ACC112 (cell line): ENCODE results near the gene DCP1B.
A peak's percentile ranks its signal among the peaks of the same experiment; 100 is the strongest.

Source experiments
- H2AFZ ChIP-seq: fragments of 200-600 bp; sonication (generic); one replicate; pipeline ENCODE4 v1.6.0; 2017; ENCODE audit warnings: antibody characterized with exemption, low read length; ENCODE audit not compliant: unreplicated experiment
- H3K27ac ChIP-seq: fragments of 200-600 bp; sonication (generic); 2 replicates; pipeline ENCODE4 v1.5.1; 2014; ENCODE audit warnings: low read depth, mild to moderate bottlenecking, antibody characterized with exemption, low read length, moderate library complexity
- H3K27me3 ChIP-seq: fragments of 200-600 bp; sonication (generic); 2 replicates; pipeline ENCODE4 v1.6.1; 2014; ENCODE audit warnings: mild to moderate bottlenecking, antibody characterized with exemption, low read length, moderate library complexity, mixed read lengths; ENCODE audit not compliant: insufficient read depth
- H3K36me3 ChIP-seq: fragments of 200-600 bp; sonication (generic); 2 replicates; pipeline ENCODE4 v1.6.1; 2016; ENCODE audit warnings: mild to moderate bottlenecking, antibody characterized with exemption, low read length, moderate library complexity, mixed read lengths; ENCODE audit not compliant: insufficient read depth
- H3K4me1 ChIP-seq: fragments of 200-600 bp; sonication (generic); one replicate; pipeline ENCODE4 v1.6.1; 2016; ENCODE audit warnings: low read length, mixed read lengths; ENCODE audit not compliant: insufficient read depth, unreplicated experiment, control insufficient read depth
- H3K4me3 ChIP-seq: fragments of 200-600 bp; sonication (generic); 2 replicates; pipeline ENCODE4 v1.5.1; 2014; ENCODE audit warnings: mild to moderate bottlenecking, low read depth, low read length
- H3K79me2 ChIP-seq: fragments of 200-600 bp; sonication (generic); one replicate; pipeline ENCODE4 v1.6.0; 2016; ENCODE audit warnings: low read length; ENCODE audit not compliant: control insufficient read depth, unreplicated experiment, insufficient read depth

DCP1B gene

DNA sequence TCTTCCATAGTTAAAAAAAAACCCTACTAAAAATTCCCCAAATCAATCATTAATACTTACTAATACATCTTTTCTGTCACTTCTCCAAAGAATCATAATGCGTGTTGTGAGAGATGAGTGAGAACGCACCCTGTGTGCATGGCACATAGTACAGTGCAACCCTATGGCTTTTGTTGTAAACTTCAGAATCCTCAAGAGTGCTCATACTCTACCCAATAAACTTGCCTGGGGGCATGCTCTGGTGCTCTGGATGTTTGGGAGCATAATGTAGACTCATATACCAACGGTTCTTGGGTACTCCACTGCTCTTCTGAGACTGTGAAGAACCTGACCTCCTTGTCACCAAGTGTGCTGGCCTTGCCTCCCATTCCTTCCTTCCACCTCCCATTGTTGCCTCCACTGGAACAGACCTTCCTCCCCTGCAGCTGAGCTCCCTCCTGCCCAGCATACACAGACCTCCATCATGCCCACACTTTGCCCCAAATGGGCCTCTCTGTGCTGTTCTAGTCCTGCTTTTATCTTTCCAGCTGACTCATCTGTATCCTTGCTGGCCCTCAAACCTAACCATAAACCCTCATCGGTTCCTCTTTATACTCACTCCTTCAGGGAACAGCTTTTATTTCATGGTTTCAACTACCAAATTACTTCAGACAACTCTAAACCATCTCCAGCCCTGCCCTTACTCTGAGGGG is 8.9 kb downstream of the DCP1B start:
- peaks cover 29% of the 10 kb centered on the region for H3K4me1 ChIP-seq
- H2AFZ ChIP-seq = no peak overlapping the region
- H3K36me3 ChIP-seq = peaks cover 19% of the 10 kb centered on the region
- H3K27ac ChIP-seq = peak overlapping the region; percentile 83; the same call in 1 of the 2 replicates
- H3K79me2 ChIP-seq = peaks cover 8% of the 10 kb centered on the region
- no peak overlapping the region for H3K4me3 ChIP-seq
- H3K27me3 ChIP-seq = no peaks in the 10 kb centered on the region

DNA sequence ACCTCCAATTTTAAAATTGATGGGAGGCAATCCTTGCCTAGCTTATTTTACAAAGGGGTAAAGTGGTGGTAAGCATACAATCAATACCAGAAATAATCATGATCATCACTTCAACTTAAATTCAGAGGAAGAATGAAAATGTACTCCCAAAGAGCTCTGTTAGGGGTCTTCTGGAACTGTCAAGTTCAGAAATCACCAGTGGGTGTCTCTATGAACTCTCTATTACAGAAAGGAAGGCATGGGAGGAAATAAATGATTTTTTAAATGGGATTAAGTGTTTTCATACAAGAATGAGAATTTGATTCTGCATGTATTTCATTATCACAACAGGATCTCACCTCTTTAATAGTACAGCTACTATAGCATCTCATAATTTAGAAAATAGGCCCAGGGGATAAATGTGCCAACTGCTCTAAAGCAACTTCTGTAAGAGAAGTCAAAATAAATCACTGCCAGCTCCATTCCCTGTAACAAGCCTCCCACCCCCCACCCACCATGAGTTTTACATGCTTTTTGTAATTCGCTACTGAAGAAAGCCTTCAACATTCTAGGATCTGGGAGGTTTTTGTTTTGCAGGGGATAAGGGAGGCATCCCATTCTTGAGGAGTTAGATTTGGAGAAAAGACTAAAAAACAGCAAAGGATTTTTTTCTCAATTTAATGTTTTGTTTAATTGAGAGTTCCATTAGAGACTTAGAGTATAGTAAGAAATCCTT is 9.7 kb downstream of the DCP1B start:
- Histone ChIP-seq H3K79me2 (peaks cover 8% of the 10 kb centered on the region), H3K27me3 (no peaks in the 10 kb centered on the region), H3K27ac (peak overlapping the region; percentile 83), H3K4me3 (no peak overlapping the region), H2AFZ (no peak overlapping the region), H3K36me3 (peaks cover 27% of the 10 kb centered on the region), H3K4me1 (peaks cover 29% of the 10 kb centered on the region)

DNA sequence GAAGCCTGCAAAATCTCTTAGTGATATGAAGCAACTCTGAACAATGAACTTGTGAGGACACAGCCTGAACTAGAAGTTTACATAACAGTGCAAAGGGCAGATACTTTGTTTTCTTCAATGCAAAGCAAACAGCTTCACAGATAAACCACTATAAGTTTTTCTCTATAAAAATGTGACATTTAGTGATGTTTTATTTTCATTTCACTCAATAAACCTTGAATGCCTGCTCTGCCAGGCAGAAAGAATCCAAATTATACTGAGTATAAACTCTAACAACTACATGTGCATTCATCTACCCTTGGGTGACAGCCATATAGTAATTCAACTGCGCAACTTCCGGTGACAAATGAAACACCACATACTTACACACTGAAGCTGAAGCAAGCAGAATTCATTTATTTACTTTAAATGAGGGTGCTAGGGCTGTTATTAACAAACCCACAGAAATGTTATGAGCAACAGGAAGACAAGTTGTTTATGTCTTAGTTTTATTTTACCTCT is 10.3 kb downstream of the DCP1B start:
- Histone ChIP-seq H3K79me2 (peaks cover 8% of the 10 kb centered on the region), H3K4me3 (no peak overlapping the region), H3K27ac (peak overlapping the region; percentile 83), H2AFZ (no peak overlapping the region), H3K27me3 (no peaks in the 10 kb centered on the region), H3K4me1 (peaks cover 29% of the 10 kb centered on the region), H3K36me3 (peaks cover 28% of the 10 kb centered on the region)

DNA sequence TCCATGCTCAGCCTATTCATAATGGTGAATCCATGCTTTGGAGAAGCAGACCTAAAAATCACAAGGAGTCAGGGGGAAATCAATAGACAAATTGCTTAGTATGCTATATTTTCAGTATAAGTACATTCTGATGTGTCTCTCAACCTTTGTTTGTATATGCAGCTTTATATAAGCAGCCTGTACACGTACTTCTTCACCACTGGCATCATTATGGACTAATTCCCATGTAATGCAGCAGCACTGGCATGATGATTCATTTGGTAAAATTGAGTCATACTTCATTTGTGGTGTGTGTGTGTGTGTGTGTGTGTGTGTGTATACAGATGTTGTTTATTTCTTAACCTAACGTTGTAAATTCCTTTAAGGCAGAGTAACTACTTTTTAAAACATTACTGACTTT is 10.9 kb downstream of the DCP1B start:
- H3K4me3 ChIP-seq = 0 out of 2 replicates have a peak overlapping the region, but pooled peaks have one; percentile 3
- H3K4me1 ChIP-seq = peaks cover 29% of the 10 kb centered on the region
- H3K27ac ChIP-seq = peak overlapping the region; percentile 83
- H3K36me3 ChIP-seq = peaks cover 32% of the 10 kb centered on the region
- H2AFZ ChIP-seq = no peak overlapping the region
- peaks cover 6% of the 10 kb centered on the region for H3K79me2 ChIP-seq
- no peaks in the 10 kb centered on the region for H3K27me3 ChIP-seq

DNA sequence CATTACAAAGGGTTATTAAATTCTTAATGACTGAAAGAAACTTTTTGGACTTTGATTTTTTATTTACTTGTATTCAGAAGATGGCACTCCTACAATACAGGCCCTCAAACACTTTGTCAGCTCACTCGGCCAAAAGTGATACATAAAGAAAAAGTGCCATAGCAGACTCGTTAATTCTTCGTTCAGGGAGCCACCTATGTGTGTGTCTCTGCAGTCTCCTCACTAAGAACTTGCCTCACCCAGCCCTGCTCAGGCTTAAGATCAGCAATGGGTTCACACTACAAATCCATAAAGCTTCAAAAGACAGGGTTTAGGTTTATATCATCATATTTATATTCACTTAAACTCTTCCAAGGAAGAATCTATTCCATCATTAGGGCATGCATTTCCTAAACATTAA is 11.5 kb downstream of the DCP1B start:
- peaks cover 38% of the 10 kb centered on the region for H3K36me3 ChIP-seq
- H3K27me3 ChIP-seq = no peaks in the 10 kb centered on the region
- peaks cover 29% of the 10 kb centered on the region for H3K4me1 ChIP-seq
- H3K79me2 ChIP-seq = peaks cover 3% of the 10 kb centered on the region
- H2AFZ ChIP-seq = no peak overlapping the region
- H3K27ac ChIP-seq = peak overlapping the region; percentile 80
- H3K4me3 ChIP-seq = 0 out of 2 replicates have a peak overlapping the region, but pooled peaks have one; percentile 3

DNA sequence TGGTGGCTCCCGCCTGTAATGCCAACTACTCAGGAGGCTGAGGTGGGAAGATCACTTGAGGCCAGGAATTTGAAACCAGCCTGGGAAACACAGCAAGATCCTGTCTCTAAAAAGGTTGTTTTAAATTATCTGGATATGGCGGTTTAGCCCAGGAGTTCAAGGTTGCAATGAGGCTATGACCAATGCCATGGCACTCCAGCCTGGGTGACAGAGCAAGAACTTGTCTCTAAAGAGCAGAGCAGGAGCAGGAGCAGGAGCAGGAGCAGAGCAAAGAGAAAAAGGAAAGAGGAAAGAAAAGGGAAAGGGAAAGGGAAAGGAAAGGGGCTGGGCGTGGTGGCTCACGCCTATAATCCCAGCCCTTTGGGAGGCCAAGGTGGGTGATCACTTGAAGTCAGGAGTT is 15.1 kb downstream of the DCP1B start:
- Histone ChIP-seq H3K4me1 (peaks cover 12% of the 10 kb centered on the region), H3K27me3 (no peaks in the 10 kb centered on the region), H3K36me3 (peaks cover 64% of the 10 kb centered on the region), H3K4me3 (no peak overlapping the region), H3K79me2 (peaks cover 3% of the 10 kb centered on the region), H3K27ac (no peak overlapping the region), H2AFZ (no peak overlapping the region)

DNA sequence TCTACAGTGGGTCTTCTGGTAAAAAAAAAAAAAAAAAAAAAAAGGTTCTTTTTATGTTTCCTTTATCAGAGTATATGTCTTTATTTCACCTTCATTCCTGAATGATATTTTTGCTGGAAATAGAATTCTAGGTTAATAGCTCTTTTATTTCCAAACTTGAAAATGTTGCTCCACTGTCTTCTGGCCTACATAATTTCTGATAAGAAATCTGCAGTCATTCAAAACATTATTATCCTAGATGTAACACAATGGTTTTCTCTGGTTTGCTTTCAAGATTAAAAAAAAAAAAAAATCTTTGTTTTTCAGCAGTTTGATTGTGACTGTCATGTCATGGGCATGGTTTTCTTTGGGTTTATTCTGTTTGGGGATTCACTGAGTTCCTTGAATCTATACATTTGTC is 19.5 kb downstream of the DCP1B start:
- no peak overlapping the region for H3K4me3 ChIP-seq
- H3K27me3 ChIP-seq = no peaks in the 10 kb centered on the region
- no peak overlapping the region for H2AFZ ChIP-seq
- H3K4me1 ChIP-seq = no peaks in the 10 kb centered on the region
- H3K36me3 ChIP-seq = peaks cover 47% of the 10 kb centered on the region
- no peaks in the 10 kb centered on the region for H3K79me2 ChIP-seq
- no peak overlapping the region for H3K27ac ChIP-seq

DNA sequence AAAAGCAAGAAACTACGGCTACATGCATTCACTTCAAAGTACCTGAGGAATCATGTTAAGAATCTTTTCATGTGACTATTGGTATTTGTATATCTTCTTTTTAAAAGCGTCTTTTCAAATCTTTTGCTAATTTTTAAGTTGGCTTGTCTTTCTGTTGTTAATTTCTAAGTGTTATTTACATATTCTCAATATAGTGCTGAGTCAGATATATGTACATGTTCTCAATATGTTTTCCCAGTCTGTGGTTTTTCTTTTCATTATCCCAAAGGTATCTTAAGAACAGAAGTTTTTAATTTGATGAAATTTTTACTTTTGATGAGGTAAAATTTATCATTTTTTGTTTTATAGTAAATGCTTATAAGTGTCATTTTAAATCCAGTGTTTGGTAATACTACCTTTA is 24.0 kb downstream of the DCP1B start:
- H3K27me3 ChIP-seq = no peaks in the 10 kb centered on the region
- H3K27ac ChIP-seq = no peak overlapping the region
- H3K79me2 ChIP-seq = no peaks in the 10 kb centered on the region
- no peaks in the 10 kb centered on the region for H3K4me1 ChIP-seq
- no peak overlapping the region for H3K4me3 ChIP-seq
- peaks cover 13% of the 10 kb centered on the region for H3K36me3 ChIP-seq
- no peak overlapping the region for H2AFZ ChIP-seq

DNA sequence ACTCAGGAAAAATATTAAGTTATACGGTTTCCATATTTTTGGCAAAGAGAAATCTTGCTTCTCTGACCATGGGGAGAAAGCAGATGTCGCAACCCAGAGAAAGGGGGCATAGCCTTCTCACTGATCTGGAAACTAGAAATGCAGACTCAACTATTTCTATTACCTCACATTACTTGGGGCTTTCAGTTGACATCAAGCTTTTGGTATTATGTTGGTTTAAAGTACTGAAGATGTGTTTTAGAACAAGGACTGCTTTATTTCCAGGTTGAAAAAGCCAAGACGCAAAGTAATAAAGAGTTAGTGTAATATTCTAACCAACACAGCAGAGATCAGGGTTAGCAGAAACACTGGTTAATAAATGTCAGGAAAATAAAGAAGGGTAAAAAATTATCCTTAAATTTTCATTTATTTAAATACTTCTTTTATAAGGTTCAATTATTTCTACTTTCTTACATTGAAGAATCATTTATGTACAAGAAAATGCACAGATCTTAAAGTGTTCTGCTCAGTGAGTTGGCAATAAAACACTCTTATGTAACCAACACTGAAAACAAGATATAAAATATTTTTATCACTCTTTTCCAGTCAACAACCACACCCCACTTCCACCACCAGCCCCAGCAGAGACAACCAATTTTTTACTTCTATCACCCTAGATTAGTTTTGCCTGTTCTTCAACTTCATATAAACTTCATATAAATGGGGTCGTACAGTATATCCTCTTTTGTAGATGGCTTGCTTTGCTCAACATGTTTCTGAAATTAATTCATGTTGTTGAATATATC is 26.0 kb downstream of the DCP1B start:
- Histone ChIP-seq H3K4me1 (no peaks in the 10 kb centered on the region), H3K27ac (no peak overlapping the region), H3K79me2 (no peaks in the 10 kb centered on the region), H2AFZ (no peak overlapping the region), H3K27me3 (no peaks in the 10 kb centered on the region), H3K4me3 (no peak overlapping the region), H3K36me3 (peaks cover under 1% of the 10 kb centered on the region; the same call in 1 of the 2 replicates)

DNA sequence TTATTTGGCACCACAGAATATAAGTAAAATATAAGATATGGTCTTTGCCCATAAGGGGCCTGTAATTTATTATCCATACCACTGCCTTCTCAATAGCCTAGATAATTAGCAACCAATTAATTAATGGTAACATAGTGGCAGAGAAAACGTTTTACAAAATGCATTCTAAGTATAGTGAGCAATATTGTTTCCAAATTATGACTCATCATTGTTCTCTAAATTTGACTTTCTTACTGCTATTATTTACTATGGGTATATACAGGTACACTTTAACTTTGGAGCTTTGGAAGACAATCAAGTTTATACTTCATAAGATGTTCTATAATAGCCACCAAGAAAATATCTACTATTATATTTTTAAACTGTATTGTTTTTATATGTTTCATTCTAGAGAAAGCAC is 26.7 kb downstream of the DCP1B start:
- no peaks in the 10 kb centered on the region for H3K36me3 ChIP-seq
- no peaks in the 10 kb centered on the region for H3K79me2 ChIP-seq
- no peak overlapping the region for H2AFZ ChIP-seq
- H3K4me3 ChIP-seq = no peak overlapping the region
- peaks cover 6% of the 10 kb centered on the region for H3K4me1 ChIP-seq
- H3K27me3 ChIP-seq = no peaks in the 10 kb centered on the region
- no peak overlapping the region for H3K27ac ChIP-seq
